Measurements from ENCODE around the gene ANKRD50. TPM values are rescaled to one million over a fixed set of nuclear protein-coding genes. Genes with fewer than 3 reads are reported as not detected.

ANKRD50 gene
- total RNA-seq, 1 experiment from 2014 or later = 16.5 TPM

DNA sequence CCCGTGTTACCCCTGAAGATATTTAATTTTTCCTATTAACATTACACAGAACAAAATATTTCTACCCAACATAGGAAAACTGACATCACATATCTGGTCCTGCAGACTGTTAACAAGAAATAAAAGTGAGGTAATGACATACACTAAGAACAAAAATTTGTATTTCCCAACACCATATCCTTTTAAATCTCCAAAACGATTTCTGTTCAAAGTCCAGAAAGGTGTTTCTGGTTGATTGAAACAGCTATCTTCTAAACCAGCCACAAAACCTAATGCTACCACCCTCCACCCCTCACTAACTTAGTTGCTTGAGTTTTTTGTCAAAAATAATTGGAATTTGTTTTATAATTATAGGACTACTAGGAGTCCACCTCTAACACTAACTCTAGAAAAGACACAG is 7.1 kb downstream of the ANKRD50 start (continued):
- TF ChIP-seq, protein P1, sequence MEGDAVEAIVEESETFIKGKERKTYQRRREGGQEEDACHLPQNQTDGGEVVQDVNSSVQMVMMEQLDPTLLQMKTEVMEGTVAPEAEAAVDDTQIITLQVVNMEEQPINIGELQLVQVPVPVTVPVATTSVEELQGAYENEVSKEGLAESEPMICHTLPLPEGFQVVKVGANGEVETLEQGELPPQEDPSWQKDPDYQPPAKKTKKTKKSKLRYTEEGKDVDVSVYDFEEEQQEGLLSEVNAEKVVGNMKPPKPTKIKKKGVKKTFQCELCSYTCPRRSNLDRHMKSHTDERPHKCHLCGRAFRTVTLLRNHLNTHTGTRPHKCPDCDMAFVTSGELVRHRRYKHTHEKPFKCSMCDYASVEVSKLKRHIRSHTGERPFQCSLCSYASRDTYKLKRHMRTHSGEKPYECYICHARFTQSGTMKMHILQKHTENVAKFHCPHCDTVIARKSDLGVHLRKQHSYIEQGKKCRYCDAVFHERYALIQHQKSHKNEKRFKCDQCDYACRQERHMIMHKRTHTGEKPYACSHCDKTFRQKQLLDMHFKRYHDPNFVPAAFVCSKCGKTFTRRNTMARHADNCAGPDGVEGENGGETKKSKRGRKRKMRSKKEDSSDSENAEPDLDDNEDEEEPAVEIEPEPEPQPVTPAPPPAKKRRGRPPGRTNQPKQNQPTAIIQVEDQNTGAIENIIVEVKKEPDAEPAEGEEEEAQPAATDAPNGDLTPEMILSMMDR (IDR thresholded peaks at IDR 0.05 in 2 of 3, conservative IDR thresholded peaks at IDR 0.05 in 1 of 3; ENCODE audit: borderline replicate concordance in 1 of 3, insufficient read depth in 1 of 3, low read depth in 2 of 3, low read length in 2 of 3) = no peak
- TF ChIP-seq RAD21 (IDR thresholded peaks at IDR 0.05; ENCODE audit: low read depth) = no peak

DNA sequence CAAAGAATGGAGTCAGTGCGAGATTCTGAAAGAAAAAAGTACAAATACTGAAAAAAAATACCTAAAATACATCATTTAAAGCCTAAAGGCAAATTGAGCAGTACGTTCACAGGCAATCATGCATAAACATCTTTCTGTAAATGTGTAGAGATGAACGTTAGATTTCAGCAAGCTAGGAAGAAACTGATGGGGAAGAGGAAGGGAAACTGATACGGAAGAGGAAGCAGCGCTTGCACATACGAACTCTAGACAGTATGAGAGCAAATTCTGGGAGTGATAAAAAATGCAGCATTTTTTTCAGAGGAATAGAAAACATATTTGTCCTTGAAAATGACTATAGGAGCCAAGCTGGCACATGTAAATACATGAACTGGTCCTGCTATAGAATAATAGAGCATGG is 9.4 kb downstream of the ANKRD50 start:
- H4K20me1 ChIP-seq (ENCODE audit: insufficient read depth) = no peaks in the 10 kb centered on the region
- DNase-seq (ENCODE audit: low read depth, low spot score) (no peak), ATAC-seq (no peak)
- H3K36me3 ChIP-seq (ENCODE audit: control insufficient read depth in 1 of 2, insufficient read depth in 2 of 2, low read length in 2 of 2) = peaks cover 0 to 3% of the 10 kb centered on the region in 2 experiments; a peak in 1 of 4 replicates
- no peak for TF ChIP-seq EZH2phosphoT487 (IDR thresholded peaks at IDR 0.05; ENCODE audit: borderline replicate concordance)
- TF ChIP-seq, protein P2, sequence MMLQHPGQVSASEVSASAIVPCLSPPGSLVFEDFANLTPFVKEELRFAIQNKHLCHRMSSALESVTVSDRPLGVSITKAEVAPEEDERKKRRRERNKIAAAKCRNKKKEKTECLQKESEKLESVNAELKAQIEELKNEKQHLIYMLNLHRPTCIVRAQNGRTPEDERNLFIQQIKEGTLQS (IDR thresholded peaks at IDR 0.05) = no peak
- TF ChIP-seq FOSL1 (IDR thresholded peaks at IDR 0.05; ENCODE audit: low read depth) = no peak
- no peak for TF ChIP-seq CBX3 (IDR thresholded peaks at IDR 0.05; ENCODE audit: low read depth)
- no peak for TF ChIP-seq SRF (IDR thresholded peaks at IDR 0.05; ENCODE audit: low read depth)
- TF ChIP-seq ZFX (IDR thresholded peaks at IDR 0.05) = no peak
- H3K27ac ChIP-seq (ENCODE audit: low read depth, low read length) = no peak overlapping the region
- ChIA-PET POLR2A (no interaction called here), RAD21 (ENCODE audit: low non-redundant PET in 1 of 2, low total read pairs in 2 of 2, uncharacterized antibody in 2 of 2, unreplicated experiment in 2 of 2) (no interaction called here), CTCF (no interaction called here)
- H3K27me3 ChIP-seq (ENCODE audit: insufficient read depth, low read length) = no peaks in the 10 kb centered on the region
- H3K79me2 ChIP-seq (ENCODE audit: insufficient read depth, low read length) = peaks cover 50% of the 10 kb centered on the region
- H3K9me2 ChIP-seq (ENCODE audit: insufficient read depth) = no peaks in the 10 kb centered on the region
- no peaks in the 10 kb centered on the region for H3K4me1 ChIP-seq (ENCODE audit: control insufficient read depth in 1 of 2, insufficient read depth in 2 of 2, low read length in 2 of 2)
- no peak overlapping the region for H2AFZ ChIP-seq (ENCODE audit: low read depth, low read length, poor library complexity, severe bottlenecking)
- H3K4me3 ChIP-seq (replicated peaks in 1 of 2; ENCODE audit: low read depth in 1 of 2, low read length in 2 of 2) = no peak overlapping the region
- H3K4me2 ChIP-seq (ENCODE audit: low read length) = no peak overlapping the region
- H3K9ac ChIP-seq (ENCODE audit: low read length) = no peak overlapping the region
- BruUV-seq (replicated peaks) = no TSS peak
- no peaks in the 10 kb centered on the region for H3K9me3 ChIP-seq (ENCODE audit: control insufficient read depth in 1 of 2, insufficient read depth in 1 of 2, low read depth in 1 of 2, low read length in 2 of 2)
- intact Hi-C loops (cut with micrococcal nuclease) = no loop called here

Measured in HCT116 (cell line).